HG03575 (cell line): Measurements from ENCODE around the gene TRIM51G.
"Not testable (repeated sequence)": the region's sequence is repeated elsewhere in the genome, so short reads cannot be mapped to it uniquely, and the experiment has no call there.

ENCODE experiments used
- ATAC-seq: cut with Tn5 transposase; IDR thresholded peaks from one replicate; pipeline ENCODE4 v1.9.1; 2021; ENCODE audit not compliant: unreplicated experiment, insufficient number of reproducible peaks, low FRiP score; ENCODE audit errors: extremely low read depth

The TRIM51G gene, protein sequence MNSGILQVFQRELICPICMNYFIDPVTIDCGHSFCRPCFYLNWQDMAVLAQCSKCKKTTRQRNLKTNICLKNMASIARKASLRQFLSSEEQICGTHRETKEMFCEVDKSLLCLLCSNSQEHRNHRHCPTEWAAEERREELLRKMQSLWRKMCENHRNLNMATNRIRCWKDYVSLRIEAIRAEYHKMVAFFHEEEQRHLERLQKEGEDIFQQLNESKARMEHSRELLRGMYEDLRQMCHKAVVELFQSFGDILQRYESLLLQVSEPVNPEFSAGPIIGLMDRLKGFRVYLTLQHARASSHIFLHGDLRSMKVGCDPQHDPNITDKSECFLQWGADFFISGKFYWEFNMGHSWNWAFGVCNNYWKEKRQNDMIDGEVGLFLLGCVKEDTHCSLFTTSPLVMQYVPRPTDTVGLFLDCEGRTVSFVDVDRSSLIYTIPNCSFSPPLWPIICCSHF

DNA sequence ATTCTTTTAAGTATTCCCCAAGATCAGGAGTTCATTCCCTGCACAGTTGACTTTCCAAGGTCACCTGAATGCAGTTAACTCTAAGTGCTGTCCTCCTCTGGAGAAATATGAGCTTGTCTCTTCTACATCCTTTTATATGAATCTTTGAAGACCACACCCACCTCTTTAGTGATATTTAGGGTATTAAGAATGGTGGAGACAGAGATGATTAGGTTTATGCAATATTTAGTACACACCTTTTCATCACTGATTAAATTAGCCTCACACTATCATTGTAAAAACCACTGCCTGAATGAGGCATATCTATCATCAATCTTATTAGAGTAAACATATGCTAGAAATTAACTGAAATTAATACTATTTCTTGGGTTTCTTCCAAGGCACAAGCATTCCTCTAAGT, at the start of gene TRIM51G:
Gene TRIM51G, minus strand, starts transcription at position 101 of the 400 bp plus-strand sequence. CDS start 2,190 bp downstream, outside the sequence.
- ATAC-seq: not testable (repeated sequence)

DNA sequence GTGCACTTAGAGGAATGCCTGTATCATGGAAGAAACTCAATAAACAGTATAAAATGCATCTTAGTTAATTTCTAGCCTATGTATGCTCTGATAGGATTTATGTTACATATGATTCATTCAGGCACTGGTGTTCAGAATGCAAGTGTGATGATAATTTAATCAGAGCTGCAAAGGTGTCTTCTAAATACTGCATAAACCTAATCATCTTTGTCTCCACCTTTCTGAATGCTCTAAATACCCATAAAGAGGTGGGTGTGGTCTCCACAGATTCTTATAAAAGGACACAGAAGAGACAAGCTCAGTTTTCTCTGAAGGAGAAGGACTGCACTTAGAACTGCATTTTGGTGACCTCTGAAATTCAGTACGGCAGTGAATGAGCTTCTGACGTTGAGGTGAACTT, 44.8 kb upstream of the TRIM51G start, which contains the start of gene TRIM49B:
Gene TRIM49B, plus strand, starts transcription at position 301 of the 400 bp plus-strand sequence. CDS start 2,777 bp downstream, outside the sequence.
- ATAC-seq: not testable (repeated sequence)

DNA sequence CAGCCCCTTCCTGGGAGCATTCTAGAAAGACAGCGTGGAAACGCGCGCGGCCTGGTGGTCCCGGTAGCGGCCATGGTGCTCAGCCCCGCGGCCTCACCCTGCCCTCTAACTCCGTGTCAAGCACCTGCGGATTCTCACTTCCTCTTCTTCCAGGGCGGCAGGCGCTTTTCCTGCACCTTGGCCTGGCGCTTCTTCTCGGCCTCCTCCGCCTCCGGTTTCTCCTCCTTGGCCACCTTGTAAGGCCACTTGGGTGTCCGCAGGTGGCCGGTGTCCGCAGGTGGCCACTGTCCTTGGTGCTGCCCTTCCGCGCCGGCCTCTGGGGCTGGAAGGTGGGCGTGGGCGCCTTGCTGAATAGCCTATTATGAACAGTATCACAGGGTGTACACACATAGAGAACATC, 15.1 kb downstream of the TRIM51G start:
- ATAC-seq: not testable (repeated sequence)

DNA sequence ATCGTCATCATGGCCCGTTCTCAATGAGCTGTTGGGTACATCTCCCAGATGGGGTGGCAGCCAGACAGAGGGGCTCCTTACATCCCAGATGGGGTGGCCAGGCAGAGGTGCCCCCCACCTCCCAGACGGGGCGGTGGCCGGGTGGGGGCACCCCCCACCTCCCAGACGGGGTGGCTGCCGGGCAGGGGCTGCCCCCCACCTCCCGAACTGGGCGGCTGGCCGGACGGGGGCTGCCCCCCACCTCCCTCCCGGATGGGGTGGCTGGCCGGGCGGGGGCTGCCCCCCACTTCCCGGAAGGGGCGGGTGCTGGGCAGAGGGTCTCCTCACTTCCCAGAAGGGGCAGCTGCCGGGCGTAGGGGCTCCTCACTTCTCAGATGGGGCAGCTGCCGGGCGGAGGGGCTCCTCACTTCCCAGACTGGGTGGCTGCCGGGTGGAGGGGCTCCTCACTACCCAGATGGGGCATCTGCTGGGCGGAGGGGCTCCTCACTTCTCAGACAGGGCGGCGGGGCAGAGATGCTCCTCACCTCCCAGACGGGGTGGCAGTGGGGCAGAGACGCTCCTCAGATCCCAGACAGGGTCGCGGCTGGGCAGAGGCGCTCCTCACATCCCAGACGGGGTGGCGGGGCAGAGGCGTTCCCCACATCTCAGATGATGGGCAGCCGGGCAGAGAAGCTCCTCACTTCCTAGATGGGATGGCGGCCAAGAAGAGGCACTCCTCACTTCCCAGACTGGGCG, 28.2 kb downstream of the TRIM51G start:
- not testable (repeated sequence) for ATAC-seq

DNA sequence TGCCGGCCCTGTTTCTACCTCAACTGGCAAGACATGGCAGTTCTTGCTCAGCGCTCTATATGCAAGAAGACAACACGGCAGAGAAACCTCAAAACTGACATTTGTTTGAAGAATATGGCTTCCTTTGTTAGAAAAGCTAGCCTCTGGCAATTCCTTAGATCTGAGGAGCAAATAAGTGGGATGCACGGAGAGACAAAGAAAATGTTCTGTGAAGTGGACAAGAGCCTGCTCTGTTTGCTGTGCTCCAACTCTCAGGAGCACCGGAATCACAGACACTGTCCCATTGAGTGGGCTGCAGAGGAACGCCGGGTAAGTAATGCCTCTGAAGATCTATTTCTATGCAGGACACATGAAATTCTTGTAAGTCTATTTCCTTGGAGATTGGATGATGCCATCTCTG, 37.9 kb downstream of the TRIM51G start:
- ATAC-seq: not testable (repeated sequence)
